ENCODE measurements around the gene ZNF609.
"Not testable (repeated sequence)": the region's sequence is repeated elsewhere in the genome, so short reads cannot be mapped to it uniquely, and the experiment has no call there.

The ZNF609 gene

DNA sequence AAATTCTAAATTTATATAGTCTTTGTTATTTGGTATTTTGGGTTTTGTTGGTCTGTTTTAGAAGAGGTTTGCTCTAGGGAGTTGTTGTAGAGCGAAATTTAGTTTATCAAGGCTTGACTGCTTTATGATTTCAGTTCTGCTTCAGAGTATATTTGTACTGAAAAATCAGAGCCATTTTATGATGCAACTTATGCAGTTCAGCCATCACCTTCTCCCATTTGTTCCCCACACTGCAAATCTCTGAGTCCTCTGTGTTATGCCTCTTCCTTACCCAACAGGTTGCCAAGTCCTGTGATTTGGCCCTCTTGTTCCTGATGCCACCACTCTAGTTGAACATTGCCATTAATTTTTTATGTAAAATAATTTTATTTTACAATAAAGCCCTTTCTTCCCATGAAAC, 140.4 kb downstream of the ZNF609 start:
- no peaks in the 10 kb centered on the region for H3K9me3 Mint-ChIP-seq
- TF ChIP-seq, protein P1, sequence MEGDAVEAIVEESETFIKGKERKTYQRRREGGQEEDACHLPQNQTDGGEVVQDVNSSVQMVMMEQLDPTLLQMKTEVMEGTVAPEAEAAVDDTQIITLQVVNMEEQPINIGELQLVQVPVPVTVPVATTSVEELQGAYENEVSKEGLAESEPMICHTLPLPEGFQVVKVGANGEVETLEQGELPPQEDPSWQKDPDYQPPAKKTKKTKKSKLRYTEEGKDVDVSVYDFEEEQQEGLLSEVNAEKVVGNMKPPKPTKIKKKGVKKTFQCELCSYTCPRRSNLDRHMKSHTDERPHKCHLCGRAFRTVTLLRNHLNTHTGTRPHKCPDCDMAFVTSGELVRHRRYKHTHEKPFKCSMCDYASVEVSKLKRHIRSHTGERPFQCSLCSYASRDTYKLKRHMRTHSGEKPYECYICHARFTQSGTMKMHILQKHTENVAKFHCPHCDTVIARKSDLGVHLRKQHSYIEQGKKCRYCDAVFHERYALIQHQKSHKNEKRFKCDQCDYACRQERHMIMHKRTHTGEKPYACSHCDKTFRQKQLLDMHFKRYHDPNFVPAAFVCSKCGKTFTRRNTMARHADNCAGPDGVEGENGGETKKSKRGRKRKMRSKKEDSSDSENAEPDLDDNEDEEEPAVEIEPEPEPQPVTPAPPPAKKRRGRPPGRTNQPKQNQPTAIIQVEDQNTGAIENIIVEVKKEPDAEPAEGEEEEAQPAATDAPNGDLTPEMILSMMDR (IDR thresholded peaks at IDR 0.05; ENCODE audit: unreplicated experiment in 3 of 3) = no peak
- no peak overlapping the region for H3K4me3 Mint-ChIP-seq
- peaks cover 57% of the 10 kb centered on the region for H3K4me1 Mint-ChIP-seq
- H3K36me3 Mint-ChIP-seq (ENCODE audit: low read depth) = no peaks in the 10 kb centered on the region
- H3K27me3 Mint-ChIP-seq (ENCODE audit: low read depth) = no peaks in the 10 kb centered on the region
- peak overlapping the region; percentile 57 to 72 (median 71) for H3K27ac Mint-ChIP-seq

DNA sequence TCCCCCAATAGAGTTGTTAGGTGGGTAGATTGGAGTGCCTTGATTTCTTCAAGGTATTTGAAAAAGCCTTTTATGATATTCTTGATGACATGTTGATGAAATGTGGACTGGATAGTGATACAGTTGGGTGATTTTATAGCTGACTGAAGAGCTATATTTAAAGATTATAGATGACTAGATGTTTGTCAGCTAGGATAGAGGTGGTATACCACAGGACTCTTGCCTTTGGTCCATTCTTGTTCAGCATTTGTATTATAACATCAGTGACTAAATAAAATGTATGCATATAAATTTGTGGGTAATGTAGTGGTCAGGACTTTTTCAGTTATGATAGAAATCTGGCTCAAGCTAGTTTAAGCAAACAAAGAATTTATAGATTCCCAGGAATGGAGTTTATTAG, 143.9 kb downstream of the ZNF609 start:
- Mint-ChIP-seq H3K9me3 (no peaks in the 10 kb centered on the region), H3K4me3 (no peak overlapping the region), H3K27me3 (ENCODE audit: low read depth) (no peaks in the 10 kb centered on the region), H3K27ac (peak overlapping the region; percentile 15 to 36 (median 15)), H3K36me3 (ENCODE audit: low read depth) (no peaks in the 10 kb centered on the region), H3K4me1 (peaks cover 38% of the 10 kb centered on the region)
- TF ChIP-seq, protein P1 (IDR thresholded peaks at IDR 0.05; ENCODE audit: unreplicated experiment in 3 of 3) = no peak

DNA sequence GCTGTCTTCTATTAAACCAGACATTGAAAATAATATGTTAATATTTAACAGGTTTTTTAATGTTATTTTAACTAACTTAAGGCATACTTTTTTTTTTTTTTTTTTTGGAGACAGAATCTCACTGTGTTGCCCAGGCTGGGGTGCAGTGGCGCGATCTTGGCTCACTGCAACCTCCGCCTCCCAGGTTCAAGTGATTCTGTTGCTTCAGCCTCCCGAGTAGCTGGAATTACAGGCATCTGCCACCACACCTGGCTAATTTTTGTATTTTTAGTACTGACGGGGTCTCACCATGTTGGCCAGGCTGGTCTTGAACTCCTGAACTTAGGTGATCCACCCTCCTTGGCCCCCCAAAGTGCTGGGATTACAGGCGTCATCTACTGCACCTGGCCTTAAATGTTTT, 147.0 kb downstream of the ZNF609 start:
- H3K36me3 Mint-ChIP-seq (ENCODE audit: low read depth); H3K27ac Mint-ChIP-seq; H3K27me3 Mint-ChIP-seq (ENCODE audit: low read depth); H3K4me3 Mint-ChIP-seq; H3K9me3 Mint-ChIP-seq: not testable (repeated sequence)
- H3K4me1 Mint-ChIP-seq = peaks cover 34% of the 10 kb centered on the region

DNA sequence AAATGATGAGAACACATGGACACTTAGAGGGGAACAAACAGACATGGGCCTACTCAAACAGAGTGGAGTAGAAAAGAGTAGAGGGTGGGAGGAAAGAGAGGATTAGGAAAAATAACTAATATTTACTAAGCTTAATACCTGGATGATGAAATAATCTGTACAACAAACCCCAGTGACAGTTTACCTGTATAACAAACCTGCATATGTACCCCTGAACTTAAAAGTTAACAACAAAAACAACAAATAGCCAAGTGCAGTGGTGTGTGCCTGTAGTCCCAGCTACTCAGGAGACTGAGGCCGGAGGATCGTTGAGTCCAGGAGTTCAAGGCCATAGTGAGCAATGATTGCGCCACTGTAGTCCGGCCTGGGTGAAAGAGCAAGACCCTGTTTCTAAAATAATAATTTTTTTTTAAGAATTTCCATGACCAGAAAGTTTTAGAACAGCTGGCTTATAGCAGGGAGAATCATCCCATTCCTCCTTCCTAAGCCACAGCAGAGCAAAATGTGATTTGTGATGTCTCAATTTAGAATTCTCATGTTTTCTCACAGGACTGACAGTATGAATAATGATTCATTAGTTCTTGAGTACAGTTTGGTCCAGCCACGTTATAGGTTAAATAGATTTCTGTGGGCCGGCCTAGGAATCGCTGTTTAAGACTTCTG, 150.0 kb downstream of the ZNF609 start:
- Mint-ChIP-seq H3K4me1 (peaks cover 15% of the 10 kb centered on the region), H3K27me3 (ENCODE audit: low read depth) (no peaks in the 10 kb centered on the region), H3K4me3 (no peak overlapping the region), H3K9me3 (no peaks in the 10 kb centered on the region), H3K27ac (peak overlapping the region; percentile 43 to 77 (median 71)), H3K36me3 (ENCODE audit: low read depth) (no peaks in the 10 kb centered on the region)
- TF ChIP-seq, protein P1 (IDR thresholded peaks at IDR 0.05; ENCODE audit: unreplicated experiment in 3 of 3) = no peak

DNA sequence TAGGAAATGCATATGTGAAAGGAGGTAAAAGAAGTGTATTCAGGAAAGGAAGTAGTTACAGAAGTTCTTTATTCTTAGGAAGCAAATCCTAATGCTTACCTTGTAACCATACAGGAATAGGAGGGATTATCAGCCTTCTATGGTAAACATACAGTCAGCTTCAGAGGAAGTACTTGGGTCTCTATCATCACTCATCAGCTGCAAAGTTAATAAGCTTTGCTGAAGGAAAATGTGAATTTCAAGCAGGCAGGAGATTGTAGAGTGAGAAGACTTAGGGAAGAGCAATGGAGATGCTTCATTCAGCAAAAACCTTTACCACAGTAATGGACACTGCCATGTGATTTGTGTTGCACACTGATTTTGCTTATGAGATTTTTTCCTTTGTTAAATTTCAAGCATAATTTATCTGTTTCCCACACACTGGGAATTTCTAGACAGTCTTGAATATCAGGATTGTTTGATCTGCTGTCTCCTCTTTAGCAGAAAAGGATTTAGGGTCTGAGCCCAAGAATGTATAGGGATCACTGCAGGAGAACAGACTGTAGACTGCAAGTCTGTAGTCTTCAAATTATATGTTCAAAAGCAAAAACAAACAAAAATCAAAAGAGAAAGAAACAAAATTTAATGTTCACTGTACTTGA, 150.8 kb downstream of the ZNF609 start:
- TF ChIP-seq, protein P1 (IDR thresholded peaks at IDR 0.05; ENCODE audit: unreplicated experiment in 3 of 3) = no peak
- H3K36me3 Mint-ChIP-seq (ENCODE audit: low read depth) = peaks cover 3% of the 10 kb centered on the region
- H3K4me1 Mint-ChIP-seq = peaks cover 14% of the 10 kb centered on the region
- no peaks in the 10 kb centered on the region for H3K27me3 Mint-ChIP-seq (ENCODE audit: low read depth)
- no peaks in the 10 kb centered on the region for H3K9me3 Mint-ChIP-seq
- no peak overlapping the region for H3K4me3 Mint-ChIP-seq
- peak overlapping the region; percentile 43 to 75 (median 71) for H3K27ac Mint-ChIP-seq

DNA sequence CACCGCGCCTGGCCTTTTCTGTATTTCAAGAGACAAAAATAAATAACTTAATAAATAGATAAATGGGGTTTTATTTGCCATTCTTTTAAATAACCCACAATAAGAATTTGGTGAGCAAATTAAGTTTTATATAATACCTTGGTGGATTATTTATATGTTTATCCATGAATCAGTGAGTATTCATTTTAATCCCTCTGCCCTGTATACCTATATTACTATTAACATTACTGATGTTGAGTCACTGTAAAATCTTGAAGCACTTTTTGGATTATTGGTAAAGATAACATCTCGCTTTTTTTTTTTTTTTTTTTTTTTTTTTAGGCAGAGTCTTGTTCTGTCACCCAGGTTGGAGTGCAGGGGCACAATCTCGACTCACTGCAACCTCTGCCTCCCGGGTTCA, 154.1 kb downstream of the ZNF609 start:
- no peak overlapping the region for H3K27ac Mint-ChIP-seq
- no peaks in the 10 kb centered on the region for H3K9me3 Mint-ChIP-seq
- peaks cover 3% of the 10 kb centered on the region for H3K36me3 Mint-ChIP-seq (ENCODE audit: low read depth)
- TF ChIP-seq, protein P1 (IDR thresholded peaks at IDR 0.05; ENCODE audit: unreplicated experiment in 3 of 3) = no peak
- H3K27me3 Mint-ChIP-seq (ENCODE audit: low read depth) = no peaks in the 10 kb centered on the region
- peaks cover 31% of the 10 kb centered on the region for H3K4me1 Mint-ChIP-seq
- H3K4me3 Mint-ChIP-seq = no peak overlapping the region

Data from nephron (organoid).